GM18951 (cell line): Measurements from ENCODE around the gene LAMA3.

Source experiments
- POLR2A ChIP-seq: IDR thresholded peaks from 4 replicates; pipeline ENCODE4 v1.6.1; 2011; ENCODE audit warnings: mild to moderate bottlenecking; ENCODE audit not compliant: insufficient read length, insufficient read depth; ENCODE audit errors: extremely low read depth
- in situ Hi-C: fragments of 300-500 bp; cut with MboI; formaldehyde crosslinking; loops from one replicate; pipeline ENCODE4 v1.12.0; 2022; ENCODE audit warnings: low sequenced_read_pairs, mixed read lengths, inconsistent platforms; ENCODE audit not compliant: unreplicated experiment

The LAMA3 gene

DNA sequence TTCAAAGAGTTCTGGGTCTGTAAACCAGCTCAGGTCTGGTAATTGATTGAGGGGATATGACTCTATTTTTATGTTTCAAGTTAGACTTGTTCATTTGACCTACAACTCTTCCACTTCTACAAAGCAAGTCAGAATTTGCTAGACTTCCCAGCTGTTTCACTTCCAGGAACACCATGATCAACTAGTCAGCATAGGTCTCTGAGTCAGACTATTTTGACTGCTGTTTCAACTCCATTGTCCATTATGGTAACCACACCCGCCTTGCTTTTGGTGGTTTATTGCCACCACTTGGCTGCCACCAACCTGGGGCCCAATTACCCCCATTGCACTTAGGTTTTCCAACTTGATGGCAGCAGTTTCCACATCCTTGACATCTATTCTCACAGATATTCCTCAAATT lies 116.6 kb downstream of the LAMA3 start:
- TF ChIP-seq POLR2A: no peak
- in situ Hi-C loops: no loop called here

DNA sequence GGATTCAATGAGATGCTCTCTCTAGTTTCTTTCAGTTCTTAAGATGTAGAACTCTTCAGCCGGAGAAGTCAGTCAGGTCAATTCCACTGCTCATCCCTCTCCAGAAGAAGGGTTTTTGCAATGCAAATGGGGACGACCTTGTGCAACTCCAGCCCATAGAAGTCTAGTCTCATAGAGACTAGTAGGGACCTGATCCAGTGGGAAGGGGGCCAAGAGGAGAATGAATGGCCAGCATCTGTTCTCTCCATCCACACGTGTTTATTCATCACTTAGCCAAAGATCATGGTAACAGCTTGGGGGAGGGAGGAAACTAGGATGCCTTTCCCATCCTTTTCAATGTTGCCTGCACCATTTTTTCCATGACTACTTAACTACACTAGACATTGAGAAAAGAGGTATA lies 120.2 kb downstream of the LAMA3 start:
- in situ Hi-C loops: no loop called here

DNA sequence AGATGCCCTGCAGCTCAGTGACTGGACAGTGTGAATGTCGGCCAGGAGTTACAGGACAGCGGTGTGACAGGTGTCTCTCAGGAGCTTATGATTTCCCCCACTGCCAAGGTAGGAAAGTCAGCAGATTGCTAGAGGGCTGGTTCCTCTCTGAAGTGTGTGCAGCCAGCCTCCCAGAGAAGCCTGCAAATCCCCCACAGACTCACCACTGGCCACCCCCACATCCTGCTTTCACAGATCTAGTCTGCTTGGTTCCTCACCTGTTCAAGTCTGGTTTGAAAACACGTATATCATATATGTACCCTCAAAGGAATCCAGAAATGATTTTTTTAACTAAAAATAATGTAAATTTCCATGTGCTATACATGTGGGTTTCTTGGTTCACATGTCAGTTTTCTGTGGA lies 121.1 kb downstream of the LAMA3 start:
- in situ Hi-C loops: no loop called here
- no peak for TF ChIP-seq POLR2A

More for the DNA sequence above, 120.2 kb downstream of the LAMA3 start:
- no peak for TF ChIP-seq POLR2A

DNA sequence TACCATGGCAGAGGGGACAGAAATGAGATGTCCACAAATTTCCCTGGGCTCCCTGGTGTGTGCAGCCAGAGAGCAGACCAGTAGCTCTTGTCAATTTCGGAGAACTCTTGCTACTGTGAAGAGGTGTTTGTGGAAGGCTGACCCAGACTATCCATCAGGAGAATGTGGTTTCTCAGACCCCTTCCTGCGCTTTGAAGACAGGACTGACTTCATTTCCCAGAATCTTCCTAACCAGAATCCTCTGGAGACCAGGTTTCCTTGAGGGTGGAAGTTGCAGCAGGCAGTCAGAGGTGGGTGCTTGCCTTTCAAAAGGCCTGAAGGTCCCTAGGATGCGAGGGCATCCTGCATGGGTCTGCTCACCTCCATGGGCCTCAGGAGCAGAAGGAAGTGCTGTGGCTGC lies 121.9 kb downstream of the LAMA3 start:
- no peak for TF ChIP-seq POLR2A
- in situ Hi-C loops: no loop called here

DNA sequence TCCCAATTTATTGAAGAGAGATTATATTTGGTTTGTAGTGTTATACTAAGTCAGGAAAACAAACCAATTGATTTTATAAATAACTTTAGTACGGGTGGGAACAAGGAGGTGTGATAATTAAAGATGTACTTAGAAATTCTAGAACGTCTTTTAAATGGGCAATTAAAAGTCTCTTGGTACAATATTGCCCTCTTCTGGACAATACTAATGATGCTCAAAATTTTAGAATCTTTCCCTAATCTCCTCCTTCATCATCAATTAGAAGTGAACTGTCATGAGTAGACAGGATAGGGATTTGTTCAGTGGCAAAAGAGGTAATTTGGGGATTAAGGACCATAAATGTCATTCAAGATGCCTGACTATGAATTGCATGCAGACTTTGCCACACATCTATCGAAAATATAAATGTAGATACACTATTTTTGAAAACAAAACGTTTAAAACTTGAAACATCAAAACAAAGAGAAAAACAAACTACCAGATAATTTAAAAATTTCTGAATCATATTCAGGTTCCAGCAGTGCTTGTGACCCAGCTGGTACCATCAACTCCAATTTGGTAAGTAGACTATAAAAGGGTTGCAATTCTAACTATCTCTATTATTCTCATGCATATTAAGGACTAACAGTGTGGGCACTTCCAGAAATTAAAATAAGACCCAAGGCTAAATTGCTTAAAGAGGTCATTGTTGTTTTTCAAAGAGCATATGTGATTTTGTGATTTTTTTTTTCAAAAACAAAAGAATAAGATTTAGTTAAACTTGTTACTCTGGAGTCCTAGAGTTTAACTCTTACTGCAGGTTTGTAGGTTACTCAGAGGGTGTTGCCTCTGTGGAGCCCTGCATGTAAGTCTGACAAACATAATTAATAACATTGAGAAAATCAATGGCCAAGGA lies 123.5 kb downstream of the LAMA3 start:
- in situ Hi-C loops: no loop called here
- TF ChIP-seq POLR2A: no peak

DNA sequence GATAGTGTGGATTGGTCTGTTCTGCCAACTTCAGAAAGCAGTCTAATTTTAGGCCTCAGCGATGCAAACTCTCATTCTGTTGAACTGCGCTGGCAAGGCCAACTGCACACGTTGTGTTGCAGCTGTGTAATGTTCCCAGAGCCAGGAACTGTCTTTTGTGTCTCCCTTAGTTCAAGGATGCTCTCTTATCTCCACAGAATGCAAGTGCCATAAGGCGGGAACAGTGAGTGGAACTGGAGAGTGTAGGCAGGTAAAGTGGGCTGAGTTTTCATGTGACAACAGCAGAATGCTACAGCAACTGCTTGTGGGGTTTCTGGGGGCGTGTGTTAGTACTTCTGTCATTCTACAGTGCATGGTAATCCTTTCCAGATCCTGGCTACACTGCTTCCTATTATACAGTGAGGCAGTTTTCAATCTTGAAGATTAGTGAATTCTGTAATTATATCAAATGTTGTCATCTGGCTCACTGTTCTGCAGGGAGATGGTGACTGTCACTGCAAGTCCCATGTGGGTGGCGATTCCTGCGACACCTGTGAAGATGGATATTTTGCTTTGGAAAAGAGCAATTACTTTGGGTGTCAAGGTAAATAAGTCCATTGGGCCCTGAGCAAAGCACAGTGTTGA lies 125.8 kb downstream of the LAMA3 start:
- in situ Hi-C loops: no loop called here
- TF ChIP-seq POLR2A: no peak

DNA sequence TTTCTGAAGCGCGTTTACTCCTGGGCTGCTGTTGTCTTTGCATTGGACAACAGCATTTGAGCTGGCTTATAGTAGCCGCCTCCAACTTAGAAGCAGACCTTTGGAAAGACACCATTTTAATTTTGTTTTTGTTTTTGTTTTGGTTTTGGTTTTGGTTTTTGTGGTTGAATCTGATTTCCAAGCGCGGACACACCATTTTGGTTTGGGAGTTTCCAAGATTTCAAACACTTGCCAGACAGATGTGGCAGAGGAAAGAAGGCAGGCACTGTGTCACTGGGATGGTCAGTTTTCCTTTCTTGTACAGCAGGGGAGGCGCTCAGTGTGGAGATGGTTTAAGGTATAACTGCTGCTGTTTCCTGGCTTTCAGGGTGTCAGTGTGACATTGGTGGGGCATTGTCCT lies 126.8 kb downstream of the LAMA3 start:
- TF ChIP-seq POLR2A: no peak
- in situ Hi-C loops: no loop called here

DNA sequence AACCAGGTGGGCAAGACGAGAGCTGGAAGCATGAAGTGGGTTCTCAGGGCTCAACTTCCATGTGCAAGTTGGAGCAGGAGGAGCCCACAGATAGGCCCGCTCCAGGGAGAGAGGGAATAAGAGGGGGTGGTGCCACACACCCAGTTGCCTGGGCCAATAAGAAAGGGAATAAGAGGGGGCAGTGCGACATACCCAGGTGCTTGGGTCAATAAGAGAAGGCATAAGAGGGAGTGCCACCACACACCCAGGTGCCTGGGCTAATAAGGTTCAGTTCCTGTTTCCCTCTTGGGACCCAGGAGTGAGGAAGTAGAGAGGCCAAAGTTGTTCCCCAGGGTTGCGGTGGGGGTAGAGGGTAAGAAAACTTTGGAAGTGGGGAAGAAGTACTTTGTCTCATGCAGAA lies 127.5 kb downstream of the LAMA3 start:
- no peak for TF ChIP-seq POLR2A
- in situ Hi-C loops: no loop called here

DNA sequence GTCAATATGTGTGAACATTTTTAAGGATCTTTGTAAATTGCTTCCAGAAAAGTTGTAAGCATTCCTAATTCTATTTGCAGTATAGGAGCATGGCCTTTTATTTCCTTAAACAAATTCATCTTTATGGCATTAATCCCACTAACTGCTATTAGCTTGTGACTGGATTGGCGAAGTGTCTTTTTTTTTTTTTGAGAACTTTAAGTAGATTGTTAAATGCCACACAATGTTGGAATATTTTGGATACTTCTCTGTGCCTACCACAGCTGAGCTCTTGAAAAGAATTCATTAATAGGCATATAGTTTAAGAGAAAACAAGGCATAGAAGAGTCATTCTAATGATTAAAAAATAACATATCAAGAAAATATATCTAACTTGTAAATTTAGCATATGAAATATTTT lies 129.7 kb downstream of the LAMA3 start:
- in situ Hi-C loops: no loop called here
- TF ChIP-seq POLR2A: no peak

DNA sequence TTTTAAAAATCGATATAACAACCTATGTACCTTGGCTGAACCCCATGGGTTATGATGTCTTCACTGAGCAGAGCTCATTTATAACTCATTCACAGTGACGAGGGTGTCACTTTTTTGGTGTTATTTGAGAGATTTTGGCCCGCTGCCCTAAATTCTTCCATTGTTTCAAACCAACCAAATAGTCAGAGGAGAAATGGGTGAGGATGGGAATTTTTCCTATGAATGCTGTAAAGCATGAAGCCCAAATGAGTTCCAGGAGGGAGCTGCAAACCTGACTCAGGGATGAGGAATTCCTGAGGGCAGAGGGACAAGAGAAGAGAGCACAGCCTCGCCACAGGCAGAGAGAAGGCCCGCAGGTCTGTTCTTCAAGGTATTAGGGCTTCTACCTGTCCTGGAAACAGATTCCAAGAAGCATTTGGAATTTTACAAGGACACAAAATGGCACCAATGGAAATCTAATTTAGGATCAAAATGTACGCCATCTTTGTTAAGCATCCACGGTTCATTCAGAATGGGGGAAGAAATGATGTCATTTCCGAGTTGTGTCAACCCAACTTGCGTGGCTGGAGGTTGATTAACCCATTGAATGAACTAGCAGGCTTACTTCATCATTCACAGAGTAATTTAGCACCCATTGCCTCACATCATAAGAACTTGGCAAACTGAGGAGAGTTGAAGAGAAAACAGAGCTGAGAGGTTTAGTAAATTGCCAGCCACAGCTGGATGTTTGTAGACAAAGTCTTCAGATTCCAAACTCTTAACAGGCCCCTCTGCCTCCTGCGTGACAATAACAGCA lies 133.5 kb downstream of the LAMA3 start:
- in situ Hi-C loops: loop anchor here (5.0 to 10.0 kb wide), 2 partner anchors 92 to 195 kb away; no protein-coding TSS in a partner anchor

DNA sequence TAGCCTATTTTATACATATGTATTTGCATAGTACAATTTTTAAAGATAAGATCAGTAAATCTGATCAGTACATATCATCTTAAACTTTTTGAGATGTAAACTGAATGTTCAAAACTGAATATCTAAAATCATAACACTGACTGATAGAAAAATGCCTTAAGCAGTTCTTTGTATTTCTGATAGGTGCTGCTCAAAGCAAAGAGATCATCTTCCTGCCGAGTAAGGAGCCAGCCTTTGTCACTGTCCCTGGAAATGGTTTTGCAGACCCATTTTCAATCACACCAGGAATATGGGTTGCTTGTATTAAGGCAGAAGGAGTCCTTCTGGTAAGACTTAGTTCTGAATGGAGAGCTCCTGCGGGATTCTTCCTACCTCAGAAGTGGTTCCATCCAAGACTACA lies 135.0 kb downstream of the LAMA3 start:
- in situ Hi-C loops: loop anchor here (5.0 to 10.0 kb wide), 2 partner anchors 91 to 197 kb away; no protein-coding TSS in a partner anchor
- TF ChIP-seq POLR2A: no peak

More for the DNA sequence above, 133.5 kb downstream of the LAMA3 start:
- TF ChIP-seq POLR2A: no peak

DNA sequence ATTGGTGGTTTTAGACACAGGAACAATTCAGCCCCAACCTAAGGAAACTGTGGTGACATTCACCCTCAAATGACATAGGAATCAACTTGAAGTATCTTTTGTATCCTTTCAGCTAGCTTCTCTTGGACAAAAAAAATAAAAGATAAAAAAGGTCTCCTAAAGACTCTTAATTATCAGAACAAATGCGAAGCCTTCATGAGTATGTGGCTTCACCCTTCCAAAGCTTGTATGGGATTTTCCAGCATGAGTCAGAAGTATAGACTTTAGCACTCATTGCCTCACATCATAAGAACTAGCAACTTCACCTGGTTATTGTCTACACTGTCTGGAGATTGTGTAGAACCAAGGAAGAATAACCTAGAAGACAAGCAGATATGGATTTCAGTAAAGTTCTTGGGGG lies 135.4 kb downstream of the LAMA3 start:
- in situ Hi-C loops: loop anchor here (5.0 to 10.0 kb wide), 2 partner anchors 90 to 197 kb away; no protein-coding TSS in a partner anchor
- TF ChIP-seq POLR2A: no peak

DNA sequence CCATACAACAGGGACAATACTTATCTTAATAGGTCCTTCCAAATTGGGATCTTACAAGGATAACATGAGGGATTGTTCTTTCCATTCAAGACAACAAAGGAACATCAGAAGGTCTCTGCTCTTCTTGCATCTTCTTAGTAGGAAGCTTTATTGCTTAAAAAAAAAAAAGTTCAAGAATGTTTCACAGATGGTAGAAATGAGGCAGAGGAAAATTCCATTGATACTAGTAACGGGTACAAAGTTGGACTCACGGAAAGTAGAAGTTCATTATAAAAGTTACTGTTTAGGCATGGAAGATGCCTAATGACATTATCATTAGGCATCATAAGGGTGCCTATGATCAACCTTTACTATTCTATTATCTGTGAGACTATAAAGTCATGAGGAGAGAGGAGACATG lies 136.2 kb downstream of the LAMA3 start:
- no peak for TF ChIP-seq POLR2A
- in situ Hi-C loops: loop anchor here (10.0 kb wide), 1 partner anchor 89 kb away; no protein-coding TSS in a partner anchor
